Measurements from ENCODE around the gene MBNL1.

Gene MBNL1

DNA sequence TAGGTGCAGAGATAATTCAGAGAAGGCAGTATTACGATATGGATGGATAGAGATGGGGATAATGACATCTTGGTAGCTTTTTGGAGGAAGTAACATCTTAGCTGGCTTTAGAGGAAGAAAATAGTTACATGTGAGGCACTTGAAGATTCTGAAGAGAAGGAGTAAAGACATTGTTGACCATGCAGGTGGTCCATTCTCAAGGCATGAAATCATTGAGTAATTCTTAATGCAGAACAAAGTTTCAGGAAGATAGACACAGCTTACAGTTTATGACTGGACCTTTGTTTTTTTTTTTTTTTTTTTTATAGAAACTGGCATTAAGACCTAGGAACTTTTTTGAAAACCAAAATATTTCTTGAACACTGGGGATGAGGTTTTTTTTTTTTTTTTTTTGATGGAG is 28.2 kb downstream of the MBNL1 start:
- DNase-seq (ENCODE audit: low read depth in 3 of 3) = no peak

GRCh38 chr3:152298393-152299248 is 29.9 kb downstream of the MBNL1 start:
- DNase-seq (ENCODE audit: low read depth in 3 of 3) = peak in 1 of 3 experiments; percentile 41

DNA sequence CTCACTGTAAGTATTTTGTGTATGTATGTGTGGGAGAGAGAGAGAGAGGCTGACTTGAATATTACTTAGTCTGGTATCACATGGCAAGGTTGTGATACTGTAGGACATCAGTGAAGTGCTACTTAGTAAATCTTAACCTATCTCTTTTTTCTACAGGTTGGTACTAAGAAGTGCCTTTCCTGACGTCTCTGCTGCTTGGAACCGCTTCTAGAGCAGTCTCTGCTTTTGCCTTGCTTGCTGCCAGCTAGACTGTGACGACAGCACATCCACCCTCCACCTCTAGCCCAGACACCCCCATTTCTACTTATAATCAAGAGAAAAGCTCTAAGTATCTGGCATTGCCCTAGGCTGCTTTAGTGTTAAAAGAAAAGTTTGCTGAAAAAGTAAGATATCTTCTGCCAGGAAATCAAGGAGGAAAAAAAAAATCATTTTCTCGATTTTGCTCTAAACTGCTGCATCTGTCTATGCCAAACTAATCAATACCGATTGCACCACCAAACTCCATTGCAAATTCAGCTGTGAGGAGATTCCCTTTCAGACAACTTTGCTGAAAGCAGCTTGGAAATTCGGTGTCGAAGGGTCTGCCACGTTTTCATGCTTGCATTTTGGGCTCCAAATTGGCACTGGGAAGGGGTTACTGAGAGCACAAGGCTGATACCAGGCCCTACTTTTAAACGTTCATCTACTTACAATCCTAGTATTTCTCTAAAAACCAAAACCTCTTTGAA is 30.7 kb downstream of the MBNL1 start:
- no peak for DNase-seq (ENCODE audit: low read depth in 3 of 3)

GRCh38 chr3:152300029-152300731 is 31.5 kb downstream of the MBNL1 start:
- no peak for DNase-seq (ENCODE audit: low read depth in 3 of 3)

DNA sequence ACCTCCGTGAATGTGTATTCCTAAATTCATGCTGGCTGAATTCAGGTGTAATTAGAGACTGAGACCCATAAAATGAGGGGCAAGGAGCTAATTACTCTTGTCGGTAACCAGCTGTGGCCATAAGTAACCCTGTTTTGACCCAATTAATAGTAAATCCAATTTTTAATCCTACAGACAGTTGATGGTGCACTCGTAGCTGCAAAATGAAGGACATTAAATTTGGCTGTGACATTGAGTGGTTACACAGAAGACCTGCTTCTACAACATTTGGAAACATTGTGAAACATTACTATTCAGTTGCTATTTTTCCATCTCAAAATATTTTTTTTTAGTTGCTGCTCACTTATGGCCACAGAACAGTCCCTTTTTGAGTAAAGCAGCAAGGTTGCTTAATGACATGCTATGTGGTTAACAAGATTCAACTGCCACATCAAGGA is 33.0 kb downstream of the MBNL1 start:
- no peak for DNase-seq (ENCODE audit: low read depth in 3 of 3)

DNA sequence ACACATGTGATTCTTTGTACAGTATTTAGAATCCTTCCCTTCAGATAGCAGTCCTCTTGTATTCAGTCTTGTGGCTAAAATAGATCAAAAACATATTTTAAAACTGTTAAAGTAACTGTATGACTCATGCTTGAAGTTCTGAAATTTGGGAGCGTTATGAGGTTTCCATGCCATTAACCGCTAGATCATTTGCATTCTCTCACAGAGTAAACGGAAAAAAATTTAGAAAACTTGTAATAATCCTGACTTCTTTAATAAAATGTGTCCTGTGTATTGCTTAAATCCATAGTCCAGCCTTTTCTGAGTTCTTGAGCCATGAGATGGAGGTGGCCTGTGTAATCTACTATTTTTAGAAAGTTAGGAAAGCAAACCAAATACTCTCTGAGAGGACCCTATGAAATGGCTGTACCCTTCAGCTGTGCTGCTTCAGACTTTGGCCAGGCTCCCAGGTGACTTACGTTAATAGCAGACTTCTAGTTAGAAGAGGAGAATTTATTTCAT is 33.8 kb downstream of the MBNL1 start:
- no peak for DNase-seq (ENCODE audit: low read depth in 3 of 3)

GRCh38 chr3:152304160-152304559 is 35.4 kb downstream of the MBNL1 start:
- no peak for DNase-seq (ENCODE audit: low read depth in 3 of 3)

DNA sequence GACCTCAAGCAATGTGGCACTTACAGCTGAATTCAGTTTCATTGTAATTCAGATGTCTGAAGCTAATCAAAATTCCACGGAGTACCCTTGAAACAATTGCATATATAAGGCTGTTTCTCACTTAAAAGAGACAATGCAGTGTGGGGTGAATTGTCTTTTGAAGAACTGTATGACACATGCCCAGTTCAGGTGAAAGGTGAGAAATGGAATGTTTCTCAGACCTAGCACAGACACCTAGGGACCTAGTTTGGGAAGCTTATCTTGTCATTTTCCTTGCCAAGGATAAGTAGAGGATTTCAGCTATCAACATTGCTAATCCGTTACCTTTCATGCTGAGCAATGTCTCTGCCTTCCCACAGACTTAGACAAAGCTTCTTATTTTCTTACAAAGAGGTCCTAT is 36.3 kb downstream of the MBNL1 start:
- no peak for DNase-seq (ENCODE audit: low read depth in 3 of 3)

DNA sequence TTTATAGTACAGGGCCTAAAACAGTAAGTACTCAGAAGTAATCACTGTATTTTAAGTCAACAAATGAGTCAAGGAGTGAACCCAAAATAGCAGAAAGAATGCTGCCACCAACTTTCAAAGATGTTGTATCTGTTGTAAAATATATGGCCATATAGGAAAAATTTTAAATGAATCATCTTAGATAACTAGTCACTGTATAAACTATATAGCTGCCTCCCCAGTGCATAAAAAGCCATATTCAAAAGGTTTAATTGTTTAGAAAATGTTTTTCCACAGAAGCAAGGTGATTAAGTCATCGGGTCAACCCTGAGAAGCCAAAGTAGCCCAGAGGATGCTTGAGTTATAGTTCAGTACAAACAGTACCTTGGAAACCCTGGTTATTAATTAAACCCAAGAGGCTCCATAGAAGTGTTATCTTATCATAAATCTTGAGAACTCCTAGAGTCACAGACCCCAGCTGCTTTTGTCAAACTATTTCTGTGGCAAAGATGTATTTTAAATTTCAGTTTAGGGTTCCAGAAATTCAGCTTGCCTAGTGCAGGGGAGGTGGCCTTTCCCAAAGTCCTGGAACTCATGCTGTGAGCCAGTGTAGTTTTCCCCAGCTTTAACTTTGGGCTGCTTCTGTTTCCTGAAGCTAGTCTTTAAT is 39.2 kb downstream of the MBNL1 start:
- no peak for DNase-seq (ENCODE audit: low read depth in 3 of 3)

- no peak for DNase-seq (ENCODE audit: low read depth in 3 of 3)
These were observed 39.7 kb downstream of the MBNL1 start for GRCh38 chr3:152308475-152308844.

GRCh38 chr3:152309031-152309430 is 40.3 kb downstream of the MBNL1 start:
- DNase-seq (ENCODE audit: low read depth in 3 of 3) = no peak

DNA sequence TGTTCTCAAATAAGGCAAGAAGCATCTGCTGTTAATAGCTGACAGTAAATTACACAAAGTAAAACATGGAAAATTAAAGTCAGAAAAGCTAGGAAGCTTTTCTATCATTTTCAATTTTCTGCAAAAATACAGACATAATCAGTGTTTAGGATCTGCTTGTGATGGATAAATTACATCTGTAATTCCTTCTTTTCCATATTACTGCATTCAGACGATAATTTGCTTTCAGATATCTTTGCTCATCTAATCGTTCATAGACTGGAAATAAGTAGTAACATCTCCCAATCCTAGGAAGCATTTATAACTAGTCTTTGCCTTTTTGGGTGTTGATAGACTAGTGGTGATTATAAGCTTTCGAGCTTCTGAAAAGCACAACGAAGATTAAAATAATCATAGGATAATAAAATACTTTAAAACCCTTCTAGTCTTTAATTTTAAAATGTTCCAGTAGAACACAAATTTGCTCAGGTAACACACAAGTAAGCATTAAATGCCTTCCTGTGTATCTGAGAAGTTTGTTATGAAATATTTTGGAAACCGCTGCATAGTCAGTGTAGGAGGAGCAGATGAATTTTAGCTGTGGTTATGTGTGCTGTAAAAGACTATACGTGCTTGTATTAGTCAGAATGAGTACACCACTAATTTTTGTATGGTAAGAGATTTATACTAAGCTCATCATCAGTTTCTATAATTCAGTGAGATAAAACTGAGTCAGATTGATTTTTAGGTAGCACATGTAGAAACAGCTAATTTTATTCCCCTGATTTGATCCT is 41.0 kb downstream of the MBNL1 start:
- DNase-seq (ENCODE audit: low read depth in 3 of 3) = no peak

DNA sequence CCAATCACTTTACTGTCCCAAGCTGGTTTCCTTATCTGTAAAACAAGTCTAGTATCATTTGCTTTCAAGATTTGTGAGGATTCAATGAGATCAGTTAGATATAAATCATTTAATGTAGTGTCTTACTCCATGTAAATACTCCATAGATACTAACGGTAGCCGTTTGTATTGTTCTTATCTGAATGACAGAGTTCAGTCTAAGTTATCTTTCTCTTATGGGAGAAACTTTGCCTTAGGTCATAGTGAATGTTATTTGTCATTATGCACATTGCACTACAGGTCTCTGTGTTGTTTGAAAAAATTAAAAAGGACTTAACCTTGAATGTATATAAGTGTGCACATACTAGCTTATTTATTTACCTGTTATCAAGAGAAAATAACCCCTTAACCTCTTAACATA is 44.7 kb downstream of the MBNL1 start:
- DNase-seq (ENCODE audit: low read depth in 3 of 3) = no peak

GRCh38 chr3:152313914-152314313 is 45.2 kb downstream of the MBNL1 start:
- DNase-seq (ENCODE audit: low read depth in 3 of 3) = no peak

GRCh38 chr3:152314677-152315353 is 46.1 kb downstream of the MBNL1 start:
- DNase-seq (ENCODE audit: low read depth in 3 of 3) = no peak

GRCh38 chr3:152315623-152316022 is 46.9 kb downstream of the MBNL1 start:
- DNase-seq (ENCODE audit: low read depth in 3 of 3) = no peak

- no peak for DNase-seq (ENCODE audit: low read depth in 3 of 3)
These were observed 47.6 kb downstream of the MBNL1 start for GRCh38 chr3:152316318-152316717.

- no peak for DNase-seq (ENCODE audit: low read depth in 3 of 3)
These were observed 48.5 kb downstream of the MBNL1 start for GRCh38 chr3:152317184-152317583.

DNA sequence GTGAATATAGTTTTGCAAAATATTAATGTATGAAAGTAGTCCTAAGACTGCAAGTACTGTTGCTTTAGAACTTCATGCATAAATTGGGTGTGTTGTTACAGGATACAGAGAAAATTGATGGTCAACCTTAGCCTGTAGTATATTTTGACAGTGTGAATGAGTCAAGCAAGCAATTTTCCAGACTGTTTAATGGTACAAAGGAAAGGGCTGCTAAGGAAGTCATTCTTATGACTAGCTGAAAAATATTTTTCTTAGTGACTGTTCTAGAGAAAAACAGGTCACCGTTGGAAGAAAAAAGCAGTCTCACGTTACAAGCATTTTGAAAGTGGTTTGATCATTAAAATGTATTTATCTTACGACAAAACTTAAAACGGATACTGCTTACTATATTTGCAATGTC is 49.2 kb downstream of the MBNL1 start:
- no peak for DNase-seq (ENCODE audit: low read depth in 3 of 3)

- no peak for DNase-seq (ENCODE audit: low read depth in 3 of 3)
These were observed 49.8 kb downstream of the MBNL1 start for GRCh38 chr3:152318512-152318911.
